Measurements from ENCODE around the gene ALKAL2.

Gene ALKAL2

DNA sequence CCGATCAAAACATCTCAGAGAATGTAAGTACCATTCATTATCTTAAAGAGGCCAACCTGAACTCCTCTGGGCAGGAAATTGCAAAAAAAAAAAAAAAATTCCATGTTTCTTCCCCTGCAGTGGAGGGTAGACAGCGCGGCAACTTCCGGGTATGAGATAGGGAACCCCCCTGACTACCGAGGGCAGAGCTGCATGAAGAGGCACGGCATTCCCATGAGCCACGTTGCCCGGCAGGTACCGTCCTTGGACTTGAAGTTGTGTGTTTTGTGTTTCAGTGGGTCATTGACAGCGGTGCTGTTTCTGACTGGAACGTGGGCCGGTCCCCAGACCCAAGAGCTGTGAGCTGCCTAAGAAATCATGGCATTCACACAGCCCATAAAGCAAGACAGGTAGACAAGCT lies 16.0 kb downstream of the ALKAL2 start:
- no peak for DNase-seq (ENCODE audit: low read depth)
- no peak overlapping the region for H3K4me3 ChIP-seq (ENCODE audit: low read depth, low read length)
- TF ChIP-seq, protein P1, sequence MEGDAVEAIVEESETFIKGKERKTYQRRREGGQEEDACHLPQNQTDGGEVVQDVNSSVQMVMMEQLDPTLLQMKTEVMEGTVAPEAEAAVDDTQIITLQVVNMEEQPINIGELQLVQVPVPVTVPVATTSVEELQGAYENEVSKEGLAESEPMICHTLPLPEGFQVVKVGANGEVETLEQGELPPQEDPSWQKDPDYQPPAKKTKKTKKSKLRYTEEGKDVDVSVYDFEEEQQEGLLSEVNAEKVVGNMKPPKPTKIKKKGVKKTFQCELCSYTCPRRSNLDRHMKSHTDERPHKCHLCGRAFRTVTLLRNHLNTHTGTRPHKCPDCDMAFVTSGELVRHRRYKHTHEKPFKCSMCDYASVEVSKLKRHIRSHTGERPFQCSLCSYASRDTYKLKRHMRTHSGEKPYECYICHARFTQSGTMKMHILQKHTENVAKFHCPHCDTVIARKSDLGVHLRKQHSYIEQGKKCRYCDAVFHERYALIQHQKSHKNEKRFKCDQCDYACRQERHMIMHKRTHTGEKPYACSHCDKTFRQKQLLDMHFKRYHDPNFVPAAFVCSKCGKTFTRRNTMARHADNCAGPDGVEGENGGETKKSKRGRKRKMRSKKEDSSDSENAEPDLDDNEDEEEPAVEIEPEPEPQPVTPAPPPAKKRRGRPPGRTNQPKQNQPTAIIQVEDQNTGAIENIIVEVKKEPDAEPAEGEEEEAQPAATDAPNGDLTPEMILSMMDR (conservative IDR thresholded peaks at IDR 0.05; ENCODE audit: low read depth, low read length): no peak

DNA sequence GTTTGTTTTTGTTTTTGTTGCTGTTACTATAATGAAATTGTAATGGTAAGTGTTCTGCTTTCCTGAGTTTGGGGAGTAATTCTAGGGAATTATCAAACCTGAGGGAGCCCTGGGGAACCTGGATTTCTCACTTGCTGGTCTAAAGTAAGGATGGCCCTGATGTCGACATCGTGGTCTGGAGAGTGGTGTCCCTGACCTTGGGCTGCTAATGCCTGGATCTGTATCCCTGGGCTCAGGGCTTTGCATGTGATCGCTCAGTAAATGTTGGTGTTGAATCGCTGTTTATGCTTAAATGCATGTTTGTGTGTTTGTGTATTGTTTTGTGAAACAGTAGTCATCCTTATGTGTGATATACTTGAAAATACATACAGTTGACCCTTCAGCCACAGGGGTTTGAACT lies 17.0 kb downstream of the ALKAL2 start:
- no peak for DNase-seq (ENCODE audit: low read depth)

DNA sequence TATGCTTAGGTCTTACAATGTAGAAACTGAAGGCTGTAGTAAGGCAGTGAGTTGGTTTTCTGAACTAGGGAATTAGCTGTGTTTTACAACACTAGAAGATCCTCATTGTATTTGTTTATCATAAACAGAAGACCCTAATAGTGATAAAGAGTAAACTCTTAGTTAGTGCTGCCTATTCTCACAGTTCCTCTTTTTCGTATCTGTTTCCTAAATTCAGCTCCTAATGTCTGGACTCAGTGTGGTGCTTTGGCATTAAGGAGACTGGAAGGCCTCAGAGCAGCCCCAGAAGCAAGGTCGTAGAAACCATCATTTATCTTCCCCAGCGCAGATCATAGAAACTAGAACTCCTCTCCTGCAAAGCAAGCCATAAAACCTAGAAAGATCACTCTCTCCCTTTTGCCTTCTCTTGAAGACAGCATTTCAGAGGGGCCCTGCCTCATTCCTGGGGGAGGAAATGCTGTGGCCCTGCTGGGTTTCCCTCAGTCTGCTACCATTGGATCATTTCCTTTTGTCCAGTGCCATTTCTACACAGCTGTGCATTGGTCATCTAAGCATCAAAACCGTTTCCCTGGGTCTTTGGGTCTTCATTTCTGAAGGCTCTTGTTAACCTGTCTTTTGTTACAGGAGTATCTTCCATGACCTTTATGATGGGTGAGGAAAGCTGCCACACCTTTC lies 18.4 kb downstream of the ALKAL2 start:
- no peak for DNase-seq (ENCODE audit: low read depth)
- TF ChIP-seq, protein P1 (conservative IDR thresholded peaks at IDR 0.05; ENCODE audit: low read depth, low read length): no peak
- no peak overlapping the region for H3K4me3 ChIP-seq (ENCODE audit: low read depth, low read length)

More for the DNA sequence above, 17.0 kb downstream of the ALKAL2 start:
- no peak overlapping the region for H3K4me3 ChIP-seq (ENCODE audit: low read depth, low read length)
- TF ChIP-seq, protein P1 (conservative IDR thresholded peaks at IDR 0.05; ENCODE audit: low read depth, low read length): no peak

DNA sequence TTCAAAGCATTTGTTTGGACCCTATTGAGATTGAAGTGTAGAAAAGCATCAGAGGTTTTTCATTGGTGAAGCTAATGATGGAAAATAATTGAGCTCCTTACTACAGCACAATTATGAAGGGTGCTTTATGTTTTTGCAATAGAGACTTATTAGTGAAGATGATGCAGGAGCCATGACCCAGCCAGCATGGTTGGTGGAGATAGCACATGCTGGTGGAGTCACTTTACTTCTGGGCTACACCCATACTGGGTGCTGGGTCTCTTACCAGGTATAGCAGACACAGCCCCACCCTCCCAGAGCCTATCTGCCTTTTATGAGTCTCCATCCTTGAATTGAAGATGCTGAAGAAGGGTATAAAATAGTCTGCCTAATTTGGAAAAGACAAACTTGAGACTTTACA lies 19.6 kb downstream of the ALKAL2 start:
- no peak for DNase-seq (ENCODE audit: low read depth)
- TF ChIP-seq, protein P1 (conservative IDR thresholded peaks at IDR 0.05; ENCODE audit: low read depth, low read length): no peak
- no peak overlapping the region for H3K4me3 ChIP-seq (ENCODE audit: low read depth, low read length)

- peak within 1 kb of the TSS; percentile 97 for H3K4me3 ChIP-seq (ENCODE audit: low read depth, low read length)
- peak; percentile 97 for DNase-seq (ENCODE audit: low read depth)
- TF ChIP-seq, protein P1 (conservative IDR thresholded peaks at IDR 0.05; ENCODE audit: low read depth, low read length): peak; percentile 3
These were observed 23.1 kb downstream of the ALKAL2 start, which contains the start of gene ACP1 for GRCh38 chr2:264493-265468. Gene ACP1, plus strand, starts transcription at chr2:264947. Its CDS starts 18 bp downstream, at chr2:264965.

DNA sequence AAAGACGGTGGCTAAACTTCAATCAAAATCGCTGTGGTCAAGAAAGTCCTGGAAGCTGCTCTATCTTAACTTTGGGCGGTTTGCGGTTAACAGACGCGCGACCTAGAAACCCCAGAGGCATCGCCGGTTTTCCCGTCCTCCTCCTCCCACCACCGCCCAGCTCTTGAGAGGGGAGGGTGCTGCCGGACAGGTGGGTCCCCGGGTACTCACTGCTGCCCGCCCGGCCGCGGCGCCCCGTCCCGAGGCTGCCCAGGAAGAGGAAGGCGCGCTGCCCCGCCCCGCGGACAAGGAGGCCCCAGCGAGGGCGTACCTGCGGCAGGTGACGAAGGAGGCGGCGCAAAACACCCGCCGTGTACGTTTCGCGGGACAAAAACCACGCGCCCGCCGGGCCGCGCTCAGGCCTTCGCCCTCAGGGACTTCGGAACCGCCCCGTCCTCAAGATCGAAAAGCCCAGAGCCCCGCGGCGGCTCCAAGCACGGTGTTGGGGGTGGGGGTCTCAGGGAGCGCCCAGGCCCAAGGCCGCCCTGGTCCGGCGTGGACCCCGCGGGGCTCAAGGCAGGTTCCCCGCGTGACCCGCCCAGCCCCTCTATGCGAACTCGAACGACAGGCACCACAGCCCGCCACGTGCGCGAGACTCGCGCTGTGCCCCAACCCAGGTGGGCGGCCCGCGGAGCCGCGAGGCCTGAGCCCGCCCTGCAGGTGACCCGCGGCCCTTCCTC lies 24.0 kb downstream of the ALKAL2 start, which contains the start of gene SH3YL1:
Gene SH3YL1 (minus strand): TSS at position 259 of the 719 bp plus-strand sequence. CDS start 48 bp downstream, at position 211.
- no peak for DNase-seq (ENCODE audit: low read depth)
- TF ChIP-seq, protein P1 (conservative IDR thresholded peaks at IDR 0.05; ENCODE audit: low read depth, low read length): no peak
- peak within 1 kb of the TSS; percentile 97 for H3K4me3 ChIP-seq (ENCODE audit: low read depth, low read length)

All from choroid plexus epithelial cell (primary cell).